Upper lobe of left lung (tissue), 6 donors: ENCODE data around the gene MNS1. TPM values are rescaled to one million over a fixed set of nuclear protein-coding genes. Genes with fewer than 3 reads are reported as not detected.
A peak's percentile ranks its signal among the peaks of the same experiment; 100 is the strongest.

Experiments used
- ATAC-seq, 2 donors: fragments of 200-7000 bp; cut with Tn5 transposase; one replicate each; pipeline ENCODE4 v1.9.1; 2022; ENCODE audit warnings: mild to moderate bottlenecking in 2 of 2, moderate library complexity in 2 of 2; ENCODE audit not compliant: low FRiP score in 2 of 2
- DNase-seq, 2 donors: peaks; one replicate each; pipeline ENCODE4 v3.0.0-alpha.2; 2019 to 2020
- H3K27ac ChIP-seq, 4 donors: fragments of 200-600 bp; sonication (generic); one replicate each; pipeline ENCODE4 v1.5.1; 2016 to 2019
- H3K27me3 ChIP-seq, 4 donors: fragments of 200-600 bp; sonication (generic); one replicate each; pipeline ENCODE4 v1.5.1; 2017 to 2019
- H3K36me3 ChIP-seq, 4 donors: fragments of 200-600 bp; sonication (generic); one replicate each; pipeline ENCODE4 v1.5.1; 2016 to 2019
- H3K4me1 ChIP-seq, 4 donors: fragments of 200-600 bp; sonication (generic); one replicate each; pipeline ENCODE4 v1.5.1; 2018 to 2019
- H3K4me3 ChIP-seq, 4 donors: fragments of 200-600 bp; sonication (generic); one replicate each; pipeline ENCODE4 v1.5.1; 2017 to 2019; ENCODE audit warnings: mild to moderate bottlenecking in 2 of 4, moderate library complexity in 1 of 4
- H3K9me3 ChIP-seq, 4 donors: fragments of 200-600 bp; sonication (generic); one replicate each; pipeline ENCODE4 v1.5.1; 2018 to 2019
- EP300 ChIP-seq, 4 donors: sonication (generic); formaldehyde crosslinking; IDR thresholded peaks; one replicate each; pipeline ENCODE4 v1.5.1; 2017; ENCODE audit warnings: antibody characterized with exemption in 4 of 4, control low read depth in 2 of 4
- POLR2A ChIP-seq, 4 donors: fragments of 450-650 bp; IDR thresholded peaks; one replicate each; pipeline ENCODE4 v1.5.1; 2016 to 2017; ENCODE audit warnings: antibody characterized with exemption in 4 of 4, mild to moderate bottlenecking in 2 of 4
- POLR2AphosphoS5 ChIP-seq, 2 donors: sonication (generic); formaldehyde crosslinking; IDR thresholded peaks; one replicate each; pipeline ENCODE4 v1.5.1; 2017; ENCODE audit warnings: antibody characterized with exemption in 2 of 2
- WGBS, 2 donors: methylation state at CpG; one replicate each; pipeline ENCODE4 v1.1.5; 2017 to 2018; 5-methylcytosine and 5-hydroxymethylcytosine counted together
- total RNA-seq, 6 donors: library from RNA; depleted of rRNA in 4 of 6; stranded (reverse); fragments of >200 nt in 4 of 6; gene quantifications; one replicate each; pipeline versions ENCODE4 v1.1.0 to v1.2.1, GENCODE V29; 2016 to 2021
- TF ChIP-seq, protein P1 (sequence below), 6 experiments: fragments of 450-650 bp in 4 of 6; fragments of 200-600 bp in 2 of 6; sonication (generic) in 2 of 6; IDR thresholded peaks; one replicate each; pipeline ENCODE4 v1.5.1; 2016 to 2019; ENCODE audit warnings: antibody characterized with exemption in 6 of 6
- donor health status: DM: no; HTN: no; CAD: no; lungs with moderate emphysema.
- donor health status: DM: no; HTN: yes; CAD: no; lungs with severe emphysema.

The MNS1 gene
- total RNA-seq, 6 donors from 2014 or later = 0.43 to 15.7 (median 3.0) TPM

- Histone ChIP-seq H3K9me3 (no peaks in the 10 kb centered on the region), H3K36me3 (no peaks in the 10 kb centered on the region), H3K27me3 (no peaks in the 10 kb centered on the region), H3K27ac (no peak overlapping the region), H3K4me3 (peak overlapping the region in 2 of 4 donors; percentile 24 to 39), H3K4me1 (peaks cover 4 to 14% (median 7%) of the 10 kb centered on the region in 4 donors)
- TF ChIP-seq POLR2AphosphoS5 (IDR thresholded peaks at IDR 0.05) (no peak), POLR2A (IDR thresholded peaks at IDR 0.05) (no peak), EP300 (IDR thresholded peaks at IDR 0.05) (no peak)
- TF ChIP-seq, protein P1, sequence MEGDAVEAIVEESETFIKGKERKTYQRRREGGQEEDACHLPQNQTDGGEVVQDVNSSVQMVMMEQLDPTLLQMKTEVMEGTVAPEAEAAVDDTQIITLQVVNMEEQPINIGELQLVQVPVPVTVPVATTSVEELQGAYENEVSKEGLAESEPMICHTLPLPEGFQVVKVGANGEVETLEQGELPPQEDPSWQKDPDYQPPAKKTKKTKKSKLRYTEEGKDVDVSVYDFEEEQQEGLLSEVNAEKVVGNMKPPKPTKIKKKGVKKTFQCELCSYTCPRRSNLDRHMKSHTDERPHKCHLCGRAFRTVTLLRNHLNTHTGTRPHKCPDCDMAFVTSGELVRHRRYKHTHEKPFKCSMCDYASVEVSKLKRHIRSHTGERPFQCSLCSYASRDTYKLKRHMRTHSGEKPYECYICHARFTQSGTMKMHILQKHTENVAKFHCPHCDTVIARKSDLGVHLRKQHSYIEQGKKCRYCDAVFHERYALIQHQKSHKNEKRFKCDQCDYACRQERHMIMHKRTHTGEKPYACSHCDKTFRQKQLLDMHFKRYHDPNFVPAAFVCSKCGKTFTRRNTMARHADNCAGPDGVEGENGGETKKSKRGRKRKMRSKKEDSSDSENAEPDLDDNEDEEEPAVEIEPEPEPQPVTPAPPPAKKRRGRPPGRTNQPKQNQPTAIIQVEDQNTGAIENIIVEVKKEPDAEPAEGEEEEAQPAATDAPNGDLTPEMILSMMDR (IDR thresholded peaks at IDR 0.05) = no peak
- ATAC-seq (peak in 1 of 2 donors; percentile 33), DNase-seq (no peak)
- WGBS, 2 donors = 19 to 30% methylated on average over 2 of the region's 2 CpGs
Observed at GRCh38 chr15:56468401-56468800, 3.5 kb upstream of the MNS1 start.

DNA sequence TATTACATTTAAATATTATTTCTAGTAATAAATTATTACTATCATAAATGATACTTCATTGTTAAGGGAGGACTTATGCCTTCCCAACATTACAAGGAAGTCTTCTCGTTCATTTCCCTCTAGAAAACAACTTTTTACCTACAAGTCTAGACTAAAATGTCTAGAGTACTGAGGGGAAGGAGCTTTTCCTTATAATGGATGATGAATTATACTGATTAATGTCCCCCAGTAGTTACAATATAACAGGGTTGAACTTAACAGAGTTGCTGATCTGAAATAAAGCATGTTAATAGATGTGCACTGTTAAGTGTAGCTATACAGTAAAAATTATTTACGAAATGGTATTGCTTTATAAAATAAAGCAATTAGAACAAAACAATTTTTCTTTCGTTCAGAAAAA lies 2.7 kb upstream of the MNS1 start:
- Histone ChIP-seq H3K9me3 (no peaks in the 10 kb centered on the region), H3K27me3 (no peaks in the 10 kb centered on the region), H3K4me3 (no peak overlapping the region), H3K4me1 (peaks cover 4 to 14% (median 7%) of the 10 kb centered on the region in 4 donors), H3K36me3 (no peaks in the 10 kb centered on the region), H3K27ac (no peak overlapping the region)
- no peak for DNase-seq
- TF ChIP-seq, protein P1 (IDR thresholded peaks at IDR 0.05) = no peak
- TF ChIP-seq POLR2A (IDR thresholded peaks at IDR 0.05) (no peak), POLR2AphosphoS5 (IDR thresholded peaks at IDR 0.05) (no peak), EP300 (IDR thresholded peaks at IDR 0.05) (no peak)
- 72 to 76% methylated on average over 3 of the region's 3 CpGs for WGBS, 2 donors
- ATAC-seq = no peak

DNA sequence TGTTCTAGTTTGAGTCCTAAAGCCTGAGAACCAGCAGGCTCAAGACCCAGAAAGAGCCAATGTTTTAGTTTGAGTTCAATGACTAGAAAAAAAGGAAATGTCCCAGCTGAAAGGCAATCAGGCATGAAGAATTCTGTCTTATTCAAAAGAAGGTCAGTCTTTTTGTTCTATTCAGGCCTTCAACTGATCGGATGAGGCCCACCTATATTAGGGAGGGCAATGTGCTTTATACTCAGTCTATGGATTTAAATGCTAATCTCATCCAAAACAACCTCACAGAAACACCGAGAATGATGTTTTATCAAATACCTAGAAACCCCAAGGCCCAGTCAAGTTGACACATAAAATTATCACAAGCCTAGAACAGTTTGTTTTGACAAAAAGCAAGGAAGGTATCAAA lies 4.0 kb downstream of the MNS1 start:
- Histone ChIP-seq H3K9me3 (no peaks in the 10 kb centered on the region), H3K27ac (no peak overlapping the region), H3K4me1 (peaks cover 4 to 14% (median 7%) of the 10 kb centered on the region in 4 donors), H3K36me3 (no peaks in the 10 kb centered on the region), H3K27me3 (no peaks in the 10 kb centered on the region), H3K4me3 (no peak overlapping the region)
- no peak for ATAC-seq
- no peak for TF ChIP-seq POLR2AphosphoS5 (IDR thresholded peaks at IDR 0.05)
- no peak for TF ChIP-seq POLR2A (IDR thresholded peaks at IDR 0.05)
- no peak for TF ChIP-seq EP300 (IDR thresholded peaks at IDR 0.05)
- TF ChIP-seq, protein P1 (IDR thresholded peaks at IDR 0.05) = no peak
- no peak for DNase-seq
- 93 to 96% methylated on average over 2 of the region's 2 CpGs for WGBS, 2 donors

DNA sequence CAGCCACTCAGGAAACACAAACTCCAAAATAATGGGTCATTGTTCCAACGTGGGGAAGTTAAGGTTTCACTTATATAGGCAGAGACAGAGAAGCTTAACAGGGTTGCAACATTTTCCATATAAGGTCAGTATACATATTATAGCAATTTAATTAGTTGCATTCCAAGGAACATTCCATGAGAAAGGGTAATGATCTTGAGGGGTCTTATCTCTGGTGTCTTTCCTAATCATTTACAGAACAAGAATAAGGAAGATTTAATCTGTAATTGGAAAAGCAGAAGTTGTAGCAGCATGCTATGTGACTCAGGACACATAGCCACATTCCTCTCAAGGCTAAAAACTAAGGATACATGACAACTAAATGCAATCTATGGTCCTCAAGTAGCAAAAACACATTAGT lies 4.9 kb downstream of the MNS1 start:
- no peaks in the 10 kb centered on the region for H3K27me3 ChIP-seq
- H3K4me1 ChIP-seq = peaks cover under 1 to 6% (median 4%) of the 10 kb centered on the region in 4 donors
- H3K9me3 ChIP-seq = no peaks in the 10 kb centered on the region
- WGBS, 2 donors = 33 to 50% methylated on average over 1 of the region's 1 CpG
- H3K4me3 ChIP-seq = no peak overlapping the region
- no peak for DNase-seq
- ATAC-seq = no peak
- TF ChIP-seq POLR2A (IDR thresholded peaks at IDR 0.05) (no peak), POLR2AphosphoS5 (IDR thresholded peaks at IDR 0.05) (no peak), EP300 (IDR thresholded peaks at IDR 0.05) (no peak)
- TF ChIP-seq, protein P1 (IDR thresholded peaks at IDR 0.05) = no peak
- no peak overlapping the region for H3K27ac ChIP-seq
- H3K36me3 ChIP-seq = no peaks in the 10 kb centered on the region

DNA sequence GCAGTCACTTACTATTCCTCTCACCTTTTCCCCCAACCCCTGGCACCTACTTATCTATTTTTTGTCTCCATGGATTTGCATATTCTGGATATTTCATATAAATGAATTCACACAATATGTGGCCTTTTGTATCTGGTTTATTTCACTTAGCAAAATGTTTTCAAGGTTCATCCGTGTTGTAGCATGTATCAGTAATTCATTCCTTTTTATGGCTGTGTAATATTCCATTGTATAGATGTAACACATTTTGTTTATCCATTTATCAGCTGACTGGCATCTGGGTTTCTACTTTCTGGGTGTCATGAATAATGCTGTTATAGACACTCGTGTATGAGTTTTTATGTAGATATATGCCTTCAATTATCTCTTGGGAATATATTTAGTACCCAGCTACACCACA lies 5.8 kb downstream of the MNS1 start:
- no peak overlapping the region for H3K4me3 ChIP-seq
- no peak for ATAC-seq
- WGBS, 2 donors = 97 to 98% methylated on average over 2 of the region's 2 CpGs

More for the DNA sequence above, 5.8 kb downstream of the MNS1 start:
- no peak for DNase-seq
- H3K27ac ChIP-seq = no peak overlapping the region
- H3K36me3 ChIP-seq = no peaks in the 10 kb centered on the region
- H3K27me3 ChIP-seq = no peaks in the 10 kb centered on the region
- TF ChIP-seq EP300 (IDR thresholded peaks at IDR 0.05) = no peak
- TF ChIP-seq, protein P1 (IDR thresholded peaks at IDR 0.05) = no peak
- TF ChIP-seq POLR2AphosphoS5 (IDR thresholded peaks at IDR 0.05) = no peak
- no peak for TF ChIP-seq POLR2A (IDR thresholded peaks at IDR 0.05)
- no peaks in the 10 kb centered on the region for H3K9me3 ChIP-seq
- peaks cover 0 to under 1% (median 0%) of the 10 kb centered on the region in 4 donors for H3K4me1 ChIP-seq
